IPS DF 6.9 (cell line): ENCODE data around the gene LIN54.
"Not testable (repeated sequence)": the region's sequence is repeated elsewhere in the genome, so short reads cannot be mapped to it uniquely, and the experiment has no call there.

Source experiments
- DNase-seq: peaks from one replicate; pipeline ENCODE4 v3.0.0-alpha.2; 2013; ENCODE audit warnings: low read depth, low spot score
- H3K27ac ChIP-seq: one replicate; pipeline ENCODE4 v1.5.1; 2013; ENCODE audit warnings: low read length, control low read depth
- H3K27me3 ChIP-seq: 2 replicates; pipeline ENCODE4 v1.6.1; 2013; ENCODE audit warnings: mild to moderate bottlenecking, low read length; ENCODE audit not compliant: control insufficient read depth, insufficient read depth
- H3K36me3 ChIP-seq: 2 replicates; pipeline ENCODE4 v1.6.1; 2013; ENCODE audit warnings: low read length; ENCODE audit not compliant: control insufficient read depth, insufficient read depth
- H3K4me1 ChIP-seq: 2 replicates; pipeline ENCODE4 v1.6.1; 2013; ENCODE audit warnings: low read length; ENCODE audit not compliant: control insufficient read depth, insufficient read depth
- H3K4me3 ChIP-seq: 2 replicates; pipeline ENCODE4 v1.5.1; 2013; ENCODE audit warnings: mild to moderate bottlenecking, low read length
- H3K9me3 ChIP-seq: 2 replicates; pipeline ENCODE4 v1.6.1; 2013; ENCODE audit warnings: low read length, inconsistent platforms; ENCODE audit not compliant: control insufficient read depth, insufficient read depth
- whole genome bisulfite sequencing: extraction: QIAGEN DNeasy Blood & Tissue Kit; methylation state at CpG from one replicate; pipeline ENCODE4 v1.1.7; 2013; ENCODE audit warnings: mixed read lengths, missing lambda C conversion rate; ENCODE audit not compliant: insufficient read length, insufficient coverage; 5-methylcytosine and 5-hydroxymethylcytosine counted together

Gene LIN54

DNA sequence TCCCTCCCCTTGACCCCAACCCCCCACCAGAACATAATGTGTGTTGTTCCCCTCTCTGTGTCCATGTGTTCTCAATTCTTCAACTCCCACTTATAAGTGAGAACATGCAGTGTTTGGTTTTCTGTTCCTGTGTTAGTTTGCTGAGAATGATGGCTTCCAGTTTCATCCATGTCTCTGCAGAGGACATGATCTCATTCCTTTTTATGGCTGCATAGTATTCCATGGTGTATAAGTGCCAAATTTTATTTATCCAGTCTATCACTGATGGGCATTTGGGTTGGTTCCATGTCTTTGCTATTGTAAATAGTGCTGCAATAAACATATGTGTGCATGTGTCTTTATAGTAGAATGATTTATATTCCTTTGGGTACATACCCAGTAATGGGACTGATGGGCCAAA, 23.1 kb downstream of the LIN54 start:
- not testable (repeated sequence) for H3K36me3 ChIP-seq, DNase-seq, H3K4me1 ChIP-seq, H3K9me3 ChIP-seq, H3K4me3 ChIP-seq, H3K27me3 ChIP-seq, H3K27ac ChIP-seq

GRCh38 chr4:82984459-82984858, 26.2 kb downstream of the LIN54 start:
- H3K9me3 ChIP-seq = no peaks in the 10 kb centered on the region
- H3K36me3 ChIP-seq = no peaks in the 10 kb centered on the region
- WGBS = no CpG with 5 or more reads among the region's 4 CpGs
- no peak overlapping the region for H3K4me3 ChIP-seq
- H3K4me1 ChIP-seq = no peaks in the 10 kb centered on the region
- H3K27me3 ChIP-seq = no peaks in the 10 kb centered on the region
- no peak for DNase-seq
- no peak overlapping the region for H3K27ac ChIP-seq

DNA sequence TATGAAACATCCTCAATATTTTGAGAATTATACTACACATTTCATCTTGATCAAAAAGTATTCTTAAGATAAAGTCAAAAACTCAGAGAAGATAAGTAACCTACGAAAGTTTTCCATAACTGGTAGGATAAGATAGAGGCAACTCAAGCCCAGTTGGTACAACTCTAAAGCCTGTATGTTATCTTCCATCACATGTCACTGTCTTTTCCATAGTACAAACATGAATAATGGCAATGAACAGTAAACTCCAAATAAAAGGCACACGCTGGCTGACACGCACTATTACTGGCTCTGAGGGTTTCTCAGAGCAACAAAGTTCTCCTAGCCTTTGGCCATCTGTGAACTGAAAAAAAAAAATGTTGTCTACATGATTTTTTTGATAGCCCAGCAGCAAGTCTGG, 27.2 kb downstream of the LIN54 start:
- Histone ChIP-seq H3K36me3 (no peaks in the 10 kb centered on the region), H3K27ac (no peak overlapping the region), H3K9me3 (no peaks in the 10 kb centered on the region), H3K27me3 (no peaks in the 10 kb centered on the region), H3K4me1 (no peaks in the 10 kb centered on the region), H3K4me3 (no peak overlapping the region)
- no peak for DNase-seq
- no CpG with 5 or more reads among the region's 3 CpGs for WGBS

- Histone ChIP-seq H3K4me1 (no peaks in the 10 kb centered on the region), H3K27me3 (no peaks in the 10 kb centered on the region), H3K9me3 (no peaks in the 10 kb centered on the region), H3K4me3 (no peak overlapping the region), H3K27ac (no peak overlapping the region), H3K36me3 (no peaks in the 10 kb centered on the region)
- no CpG with 5 or more reads among the region's 1 CpG for WGBS
- no peak for DNase-seq
Measured at GRCh38 chr4:82981138-82981537, 29.5 kb downstream of the LIN54 start.

GRCh38 chr4:82975792-82976191, 34.8 kb downstream of the LIN54 start:
- no CpG with 5 or more reads among the region's 2 CpGs for WGBS
- H3K36me3 ChIP-seq = no peaks in the 10 kb centered on the region
- no peaks in the 10 kb centered on the region for H3K4me1 ChIP-seq
- no peak for DNase-seq
- no peak overlapping the region for H3K27ac ChIP-seq
- H3K4me3 ChIP-seq = no peak overlapping the region
- H3K9me3 ChIP-seq = no peaks in the 10 kb centered on the region
- no peaks in the 10 kb centered on the region for H3K27me3 ChIP-seq

GRCh38 chr4:82969414-82969813, 41.2 kb downstream of the LIN54 start:
- no peak for DNase-seq
- no peaks in the 10 kb centered on the region for H3K9me3 ChIP-seq
- no peaks in the 10 kb centered on the region for H3K4me1 ChIP-seq
- H3K36me3 ChIP-seq = no peaks in the 10 kb centered on the region
- H3K4me3 ChIP-seq = no peak overlapping the region
- no CpG with 5 or more reads among the region's 2 CpGs for WGBS
- no peaks in the 10 kb centered on the region for H3K27me3 ChIP-seq
- no peak overlapping the region for H3K27ac ChIP-seq

GRCh38 chr4:82968972-82969371, 41.7 kb downstream of the LIN54 start:
- no peak overlapping the region for H3K27ac ChIP-seq
- no peaks in the 10 kb centered on the region for H3K27me3 ChIP-seq
- no peak for DNase-seq
- H3K4me1 ChIP-seq = no peaks in the 10 kb centered on the region
- no peaks in the 10 kb centered on the region for H3K9me3 ChIP-seq
- WGBS = no CpG with 5 or more reads among the region's 4 CpGs
- no peak overlapping the region for H3K4me3 ChIP-seq
- H3K36me3 ChIP-seq = no peaks in the 10 kb centered on the region

- no CpG with 5 or more reads among the region's 2 CpGs for WGBS
- no peak overlapping the region for H3K4me3 ChIP-seq
- no peak overlapping the region for H3K27ac ChIP-seq
- H3K36me3 ChIP-seq = no peaks in the 10 kb centered on the region
- H3K9me3 ChIP-seq = no peaks in the 10 kb centered on the region
- DNase-seq = no peak
- H3K27me3 ChIP-seq = no peaks in the 10 kb centered on the region
- H3K4me1 ChIP-seq = no peaks in the 10 kb centered on the region
Measured at GRCh38 chr4:82965763-82966162, 44.9 kb downstream of the LIN54 start.

DNA sequence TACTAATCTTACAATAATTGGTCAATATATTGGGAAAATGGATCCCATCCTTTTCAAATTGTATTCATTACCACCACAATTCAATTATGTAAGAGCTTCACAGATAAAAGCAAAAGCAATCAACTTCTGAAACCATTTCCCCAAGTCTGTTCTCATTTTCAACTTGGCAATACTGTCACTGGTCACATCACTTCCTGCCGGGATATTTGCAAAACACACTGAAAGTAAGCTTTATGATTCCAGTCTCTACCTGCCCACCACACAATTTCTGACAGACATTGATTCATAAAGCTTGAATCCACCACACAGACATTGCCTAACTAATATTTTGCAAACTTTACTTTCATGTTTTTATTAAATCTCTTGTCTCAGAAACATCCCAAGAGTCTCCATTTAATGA, 53.6 kb downstream of the LIN54 start:
- Histone ChIP-seq H3K27ac (no peak overlapping the region), H3K36me3 (no peaks in the 10 kb centered on the region), H3K27me3 (no peaks in the 10 kb centered on the region), H3K9me3 (no peaks in the 10 kb centered on the region), H3K4me1 (no peaks in the 10 kb centered on the region), H3K4me3 (no peak overlapping the region)
- DNase-seq = no peak
- no CpG with 5 or more reads among the region's 1 CpG for WGBS

- no peak overlapping the region for H3K4me3 ChIP-seq
- no peaks in the 10 kb centered on the region for H3K36me3 ChIP-seq
- H3K27me3 ChIP-seq = no peaks in the 10 kb centered on the region
- WGBS = no CpG with 5 or more reads among the region's 4 CpGs
- no peak overlapping the region for H3K27ac ChIP-seq
- no peaks in the 10 kb centered on the region for H3K4me1 ChIP-seq
- no peaks in the 10 kb centered on the region for H3K9me3 ChIP-seq
- DNase-seq = no peak
Measured at GRCh38 chr4:82954212-82954611, 56.4 kb downstream of the LIN54 start.

GRCh38 chr4:82951196-82951595, 59.4 kb downstream of the LIN54 start:
- Histone ChIP-seq H3K4me3 (no peak overlapping the region), H3K27me3 (no peaks in the 10 kb centered on the region), H3K36me3 (no peaks in the 10 kb centered on the region), H3K9me3 (no peaks in the 10 kb centered on the region), H3K4me1 (no peaks in the 10 kb centered on the region), H3K27ac (no peak overlapping the region)
- WGBS = no CpG with 5 or more reads among the region's 2 CpGs
- DNase-seq = no peak
